Fibroblast of the aortic adventitia (primary cell): ENCODE measurements around the gene PTPN3. TPM values are rescaled to one million over a fixed set of nuclear protein-coding genes. Genes with fewer than 3 reads are reported as not detected.
"Not testable (repeated sequence)": the region's sequence is repeated elsewhere in the genome, so short reads cannot be mapped to it uniquely, and the experiment has no call there.

Source experiments
- DNase-seq: peaks from one replicate; pipeline ENCODE4 v3.0.0-alpha.2; 2010; ENCODE audit warnings: low read depth
- H3K4me3 ChIP-seq: 2 replicates; pipeline ENCODE4 v1.5.1; 2011; ENCODE audit warnings: low read depth, mild to moderate bottlenecking, control low read depth, low read length, moderate library complexity
- CTCF ChIP-seq: IDR thresholded peaks from 2 replicates; pipeline ENCODE4 v1.5.1; 2011; ENCODE audit warnings: mild to moderate bottlenecking, low read length, control low read depth, inconsistent platforms; ENCODE audit not compliant: insufficient read depth
- total RNA-seq: library from RNA; depleted of rRNA; stranded (reverse); fragments of >200 nt; gene quantifications from 2 replicates; pipeline ENCODE4 v1.2.3, GENCODE V29; 2012; ENCODE audit warnings: low replicate concordance

Gene PTPN3
- total RNA-seq, 1 donor = 0.99 TPM

GRCh38 chr9:109372246-109372645 is 125.9 kb downstream of the PTPN3 start:
- DNase-seq = no peak
- no peak overlapping the region for H3K4me3 ChIP-seq
- TF ChIP-seq CTCF = no peak

- TF ChIP-seq CTCF = no peak
- no peak for DNase-seq
- no peak overlapping the region for H3K4me3 ChIP-seq
Observed at GRCh38 chr9:109371374-109371773, 126.7 kb downstream of the PTPN3 start.

GRCh38 chr9:109369285-109369684 is 128.8 kb downstream of the PTPN3 start:
- no peak overlapping the region for H3K4me3 ChIP-seq
- no peak for TF ChIP-seq CTCF
- no peak for DNase-seq

GRCh38 chr9:109360771-109361170 is 137.3 kb downstream of the PTPN3 start:
- no peak overlapping the region for H3K4me3 ChIP-seq
- TF ChIP-seq CTCF = no peak
- no peak for DNase-seq

GRCh38 chr9:109358968-109359603 is 139.0 kb downstream of the PTPN3 start:
- DNase-seq = not testable (repeated sequence)

GRCh38 chr9:109355564-109356297 is 142.4 kb downstream of the PTPN3 start:
- H3K4me3 ChIP-seq = no peak overlapping the region
- no peak for DNase-seq
- TF ChIP-seq CTCF = no peak

More at GRCh38 chr9:109358968-109359603, 139.0 kb downstream of the PTPN3 start:
- not testable (repeated sequence) for H3K4me3 ChIP-seq

- no peak overlapping the region for H3K4me3 ChIP-seq
- no peak for TF ChIP-seq CTCF
- no peak for DNase-seq
Observed at GRCh38 chr9:109354190-109354589, 143.9 kb downstream of the PTPN3 start.
